Kidney (tissue), 14 donors: Measurements from ENCODE around the gene POLR2J. TPM values are rescaled to one million over a fixed set of nuclear protein-coding genes. Genes with fewer than 3 reads are reported as not detected.
A peak's percentile ranks its signal among the peaks of the same experiment; 100 is the strongest.
"Not testable (repeated sequence)": the region's sequence is repeated elsewhere in the genome, so short reads cannot be mapped to it uniquely, and the experiment has no call there.

Experiments
- DNase-seq, 5 donors: peaks; one replicate each; pipeline ENCODE4 v3.0.0-alpha.2; 2013 to 2020
- FAIRE-seq: peaks from 2 replicates; lab custom pipeline; 2012; peaks lifted over from hg19 to GRCh38; lab: Jason Lieb, UNC
- H3K27ac ChIP-seq, 2 donors: one replicate each; pipeline ENCODE4 v1.7.0; 2013; ENCODE audit warnings: low read depth in 2 of 2, low read length in 2 of 2, inconsistent platforms in 1 of 2
- H3K27me3 ChIP-seq: one replicate; pipeline ENCODE4 v1.7.1; 2013; ENCODE audit warnings: low read length, inconsistent platforms; ENCODE audit not compliant: control insufficient read depth, insufficient read depth
- H3K36me3 ChIP-seq, 3 donors: one replicate each; pipeline versions ENCODE4 v1.7.0 to v1.7.1; 2013; ENCODE audit warnings: low read length in 3 of 3, control low read depth in 1 of 3, inconsistent platforms in 1 of 3; ENCODE audit not compliant: insufficient read depth in 3 of 3, control insufficient read depth in 2 of 3
- H3K4me1 ChIP-seq, 3 donors: one replicate each; pipeline versions ENCODE4 v1.7.0 to v1.7.1; 2013; ENCODE audit warnings: low read length in 3 of 3, inconsistent platforms in 1 of 3, low read depth in 1 of 3; ENCODE audit not compliant: control insufficient read depth in 2 of 3, insufficient read depth in 2 of 3
- H3K4me3 ChIP-seq, 3 donors: one replicate each; pipeline versions ENCODE4 v1.7.0 to v1.8.1; 2013; ENCODE audit warnings: low read length in 3 of 3, control low read depth in 1 of 3, inconsistent platforms in 1 of 3
- H3K9ac ChIP-seq, 3 donors: one replicate each; pipeline versions ENCODE4 v1.7.0 to v1.7.1; 2013; ENCODE audit warnings: low read length in 3 of 3, control low read depth in 1 of 3, inconsistent platforms in 1 of 3
- H3K9me3 ChIP-seq, 3 donors: one replicate each; pipeline versions ENCODE4 v1.7.0 to v1.7.1; 2013; ENCODE audit warnings: low read length in 3 of 3, control low read depth in 1 of 3, inconsistent platforms in 1 of 3; ENCODE audit not compliant: control insufficient read depth in 2 of 3, insufficient read depth in 1 of 3
- CTCF ChIP-seq: IDR thresholded peaks from 3 replicates; pipeline ENCODE4 v1.5.1; 2012; ENCODE audit warnings: mild to moderate bottlenecking, moderate library complexity, borderline replicate concordance; ENCODE audit not compliant: insufficient read depth; ENCODE audit errors: extremely low read depth
- intact Hi-C: fragments of 100-400 bp; cut with DNase I; formaldehyde crosslinking; loops from one replicate; pipeline ENCODE4 v1.11.1; 2022
- polyA plus RNA-seq: library from polyadenylated mRNA; stranded (reverse); fragments of 350-450 nt; fragmentation: Illumina TruSeq; extraction: RNeasy Lipid Tissue Mini Kit (QIAGEN cat#74804); gene quantifications from one replicate; pipeline ENCODE4 v1.2.3, GENCODE V29; 2014; ENCODE audit warnings: low read depth, low replicate concordance; ENCODE audit not compliant: insufficient read depth
- total RNA-seq: library from RNA; stranded (reverse); fragmentation: NEBNext Ultra II Directional; extraction: Animal tissue kit (Norgen Biotek cat#: 25700); gene quantifications from one replicate; pipeline ENCODE4 v1.2.1, GENCODE V29; 2021
- donor health status: control.
- donor health status: control.
- donor health status: control.
- donor health status: control.
- donor health status: control.
- donor health status: DM: yes; HTN: yes; CAD: no.
- donor health status: Normal renal cell carcinoma (clear cell type).

POLR2J gene
- total and polyA plus RNA-seq, 2 donors from 2014 or later = 42.0 to 117 TPM

GRCh38 chr7:102457352-102457924 is 21.3 kb downstream of the POLR2J start:
- Histone ChIP-seq H3K9ac (no peak overlapping the region), H3K9me3 (no peaks in the 10 kb centered on the region), H3K27ac (no peak overlapping the region), H3K4me3 (no peak overlapping the region), H3K27me3 (no peaks in the 10 kb centered on the region), H3K36me3 (peaks cover 0 to 7% (median 7%) of the 10 kb centered on the region in 3 donors), H3K4me1 (no peaks in the 10 kb centered on the region)
- DNase-seq (peak in 1 of 5 donors; percentile 74), FAIRE-seq (no peak)
- intact Hi-C loops = no loop called here
- no peak for TF ChIP-seq CTCF

- Histone ChIP-seq H3K27ac (no peak overlapping the region), H3K27me3 (no peaks in the 10 kb centered on the region), H3K4me3 (no peak overlapping the region), H3K36me3 (peaks cover 0 to 7% (median 7%) of the 10 kb centered on the region in 3 donors), H3K4me1 (peaks cover 0 to under 1% (median 0%) of the 10 kb centered on the region in 3 donors), H3K9ac (no peak overlapping the region), H3K9me3 (no peaks in the 10 kb centered on the region)
- peak in 2 of 5 donors; percentile 18 to 32 for DNase-seq
- intact Hi-C loops = no loop called here
- TF ChIP-seq CTCF = no peak
- FAIRE-seq = no peak
Observed at GRCh38 chr7:102456327-102456726, 22.4 kb downstream of the POLR2J start.

GRCh38 chr7:102455596-102455995 is 23.1 kb downstream of the POLR2J start:
- no peak for FAIRE-seq
- DNase-seq = no peak
- no peak overlapping the region for H3K27ac ChIP-seq
- no peak overlapping the region for H3K9ac ChIP-seq
- peaks cover 0 to 2% (median 0%) of the 10 kb centered on the region in 3 donors for H3K4me1 ChIP-seq
- H3K27me3 ChIP-seq = no peaks in the 10 kb centered on the region
- H3K9me3 ChIP-seq = no peaks in the 10 kb centered on the region
- intact Hi-C loops = no loop called here
- no peak overlapping the region for H3K4me3 ChIP-seq
- peaks cover 0 to 7% (median 7%) of the 10 kb centered on the region in 3 donors for H3K36me3 ChIP-seq
- TF ChIP-seq CTCF = no peak

- DNase-seq, H3K27me3 ChIP-seq, FAIRE-seq, intact Hi-C loops, H3K9ac ChIP-seq, H3K27ac ChIP-seq, H3K9me3 ChIP-seq, H3K36me3 ChIP-seq, H3K4me1 ChIP-seq, H3K4me3 ChIP-seq: not testable (repeated sequence)
Observed at GRCh38 chr7:102454932-102455331, 23.8 kb downstream of the POLR2J start.
